Loucy (cell line): ENCODE measurements around the gene RCOR1.

ENCODE experiments used
- CTCF ChIP-seq: fragments of 200-600 bp; sonication (generic); conservative IDR thresholded peaks from 2 replicates; pipeline ENCODE4 v1.5.1; 2014; ENCODE audit warnings: mild to moderate bottlenecking, antibody characterized with exemption, low read length
- EZH2phosphoT487 ChIP-seq: fragments of 200-600 bp; IDR thresholded peaks from 2 replicates; pipeline ENCODE4 v1.6.1; 2018; ENCODE audit warnings: antibody characterized with exemption, mild to moderate bottlenecking, moderate library complexity, borderline replicate concordance

- no peak for TF ChIP-seq EZH2phosphoT487
- TF ChIP-seq CTCF, result no peak
These were observed 36.3 kb upstream of the RCOR1 start for GRCh38 chr14:102556098-102556677.
